ENCODE data around the gene MEX3D.
A peak's percentile ranks its signal among the peaks of the same experiment; 100 is the strongest.

MEX3D gene

GRCh38 chr19:1593501-1593772 is 25.3 kb upstream of the MEX3D start:
- TF ChIP-seq CTCF (conservative IDR thresholded peaks at IDR 0.05; ENCODE audit: low read depth, low read length): no peak
- no peak for DNase-seq (ENCODE audit: low read depth)
- H3K4me3 ChIP-seq (ENCODE audit: low read length): peak overlapping the region; percentile 74

GRCh38 chr19:1592755-1593500 is 24.8 kb upstream of the MEX3D start, which contains the start of gene MBD3:
Gene MBD3, minus strand, starts transcription at chr19:1592865. Its CDS starts 234 bp downstream, at chr19:1592631.
- TF ChIP-seq CTCF (conservative IDR thresholded peaks at IDR 0.05; ENCODE audit: low read depth, low read length): no peak
- peak; percentile 76 for DNase-seq (ENCODE audit: low read depth)
- H3K4me3 ChIP-seq (ENCODE audit: low read length): peak within 1 kb of the TSS; percentile 82

GRCh38 chr19:1592024-1592754 is 24.1 kb upstream of the MEX3D start:
- no peak for TF ChIP-seq CTCF (conservative IDR thresholded peaks at IDR 0.05; ENCODE audit: low read depth, low read length)
- peak; percentile 42 for DNase-seq (ENCODE audit: low read depth)
- H3K4me3 ChIP-seq (ENCODE audit: low read length): peak overlapping the region; percentile 82

- no peak for TF ChIP-seq CTCF (conservative IDR thresholded peaks at IDR 0.05; ENCODE audit: low read depth, low read length)
- DNase-seq (ENCODE audit: low read depth): no peak
- peak overlapping the region; percentile 82 for H3K4me3 ChIP-seq (ENCODE audit: low read length)
Observed at GRCh38 chr19:1591421-1592023, 23.4 kb upstream of the MEX3D start.

- peak overlapping the region; percentile 82 for H3K4me3 ChIP-seq (ENCODE audit: low read length)
- DNase-seq (ENCODE audit: low read depth): no peak
Observed at GRCh38 chr19:1590641-1591397, 22.7 kb upstream of the MEX3D start.

GRCh38 chr19:1587872-1588271 is 19.7 kb upstream of the MEX3D start:
- TF ChIP-seq CTCF (conservative IDR thresholded peaks at IDR 0.05; ENCODE audit: low read depth, low read length): no peak
- no peak overlapping the region for H3K4me3 ChIP-seq (ENCODE audit: low read length)
- no peak for DNase-seq (ENCODE audit: low read depth)

More at GRCh38 chr19:1590641-1591397, 22.7 kb upstream of the MEX3D start:
- TF ChIP-seq CTCF (conservative IDR thresholded peaks at IDR 0.05; ENCODE audit: low read depth, low read length): peak; percentile 59

Data from retinal pigment epithelial cell (primary cell).